GM12873 (cell line): ENCODE results near the gene TENM4.

ENCODE experiments used
- TF ChIP-seq, protein P1 (sequence below): IDR thresholded peaks from 2 replicates; pipeline ENCODE4 v1.5.1; 2012; ENCODE audit warnings: low read depth, mild to moderate bottlenecking, moderate library complexity, low read length, control low read depth; ENCODE audit not compliant: insufficient read depth; ENCODE audit errors: missing control alignments

Gene TENM4

DNA sequence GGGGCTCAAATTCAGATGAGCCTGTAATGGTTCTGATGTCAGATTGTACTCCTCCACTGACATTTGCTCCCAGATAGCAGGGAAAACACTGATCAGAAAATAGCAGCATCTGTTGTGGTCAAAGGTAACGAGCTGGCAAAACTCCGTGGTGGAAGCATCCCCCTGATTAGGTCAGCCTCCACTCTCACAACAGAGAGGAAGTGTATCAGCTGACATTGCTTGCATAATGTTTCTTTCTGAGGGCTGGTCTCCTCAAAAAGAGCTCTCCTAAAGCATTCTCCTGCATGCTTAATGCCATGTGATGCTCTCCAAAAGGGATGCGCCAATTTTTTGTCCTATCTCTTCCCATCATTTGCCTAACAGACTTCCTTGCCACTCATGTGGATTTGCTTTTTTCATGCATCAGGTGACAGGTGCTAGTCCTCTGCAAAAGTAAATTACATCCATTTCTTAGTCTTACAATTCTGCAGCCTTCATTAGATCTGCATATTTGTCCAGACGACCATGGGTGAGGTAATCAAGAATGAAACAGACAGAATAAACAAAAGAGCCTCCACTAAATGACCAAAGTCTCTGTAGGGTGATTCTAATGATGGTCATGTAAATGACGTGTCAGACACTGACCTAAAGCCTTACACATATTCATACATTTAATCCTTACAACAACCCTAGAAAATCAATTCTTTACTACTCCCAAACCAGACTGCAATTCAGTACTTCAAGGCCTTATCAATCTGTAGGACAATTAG, 6.4 kb upstream of the TENM4 start:
- TF ChIP-seq, protein P1, sequence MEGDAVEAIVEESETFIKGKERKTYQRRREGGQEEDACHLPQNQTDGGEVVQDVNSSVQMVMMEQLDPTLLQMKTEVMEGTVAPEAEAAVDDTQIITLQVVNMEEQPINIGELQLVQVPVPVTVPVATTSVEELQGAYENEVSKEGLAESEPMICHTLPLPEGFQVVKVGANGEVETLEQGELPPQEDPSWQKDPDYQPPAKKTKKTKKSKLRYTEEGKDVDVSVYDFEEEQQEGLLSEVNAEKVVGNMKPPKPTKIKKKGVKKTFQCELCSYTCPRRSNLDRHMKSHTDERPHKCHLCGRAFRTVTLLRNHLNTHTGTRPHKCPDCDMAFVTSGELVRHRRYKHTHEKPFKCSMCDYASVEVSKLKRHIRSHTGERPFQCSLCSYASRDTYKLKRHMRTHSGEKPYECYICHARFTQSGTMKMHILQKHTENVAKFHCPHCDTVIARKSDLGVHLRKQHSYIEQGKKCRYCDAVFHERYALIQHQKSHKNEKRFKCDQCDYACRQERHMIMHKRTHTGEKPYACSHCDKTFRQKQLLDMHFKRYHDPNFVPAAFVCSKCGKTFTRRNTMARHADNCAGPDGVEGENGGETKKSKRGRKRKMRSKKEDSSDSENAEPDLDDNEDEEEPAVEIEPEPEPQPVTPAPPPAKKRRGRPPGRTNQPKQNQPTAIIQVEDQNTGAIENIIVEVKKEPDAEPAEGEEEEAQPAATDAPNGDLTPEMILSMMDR, result no peak

DNA sequence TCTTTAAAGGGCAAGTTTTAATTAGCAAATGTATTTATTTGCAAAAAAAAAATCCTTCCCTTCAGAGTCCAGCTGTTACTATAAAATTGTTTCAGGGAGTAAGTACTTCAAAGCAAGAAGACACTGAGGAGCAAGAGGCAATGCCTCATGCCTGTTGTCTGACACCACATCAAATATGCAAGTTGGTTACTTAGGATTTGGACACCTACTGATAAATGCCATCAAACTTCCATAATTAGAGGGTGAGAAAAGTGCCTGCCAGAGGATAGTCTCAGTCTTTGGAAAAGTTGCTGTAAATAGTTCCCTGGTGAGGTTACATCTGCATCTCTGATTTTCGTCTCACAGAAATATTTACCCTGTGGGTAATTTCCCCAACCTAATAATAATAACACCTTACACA, 4.1 kb upstream of the TENM4 start:
- TF ChIP-seq, protein P1, result no peak

DNA sequence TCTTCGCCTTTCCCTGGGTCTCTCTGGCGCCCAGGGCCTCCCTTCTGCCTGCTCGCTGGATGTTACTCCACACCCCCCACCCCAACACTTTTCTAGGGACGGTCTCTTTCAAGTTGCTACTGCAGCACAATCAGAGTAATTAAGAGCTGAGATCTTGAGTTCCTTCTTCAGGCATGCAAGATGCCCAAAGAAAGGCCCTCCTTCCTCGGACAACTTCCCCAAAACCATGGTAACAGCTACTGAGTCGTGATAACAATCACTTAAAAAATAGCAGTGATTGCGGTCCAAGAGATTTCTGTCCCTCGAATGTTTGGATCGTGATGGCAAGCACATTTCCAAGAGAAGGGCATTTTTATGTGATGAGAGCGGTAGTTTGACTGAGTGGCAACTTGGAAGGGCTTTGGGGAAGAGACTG, 638 bp upstream of the TENM4 start:
- TF ChIP-seq, protein P1, result no peak

DNA sequence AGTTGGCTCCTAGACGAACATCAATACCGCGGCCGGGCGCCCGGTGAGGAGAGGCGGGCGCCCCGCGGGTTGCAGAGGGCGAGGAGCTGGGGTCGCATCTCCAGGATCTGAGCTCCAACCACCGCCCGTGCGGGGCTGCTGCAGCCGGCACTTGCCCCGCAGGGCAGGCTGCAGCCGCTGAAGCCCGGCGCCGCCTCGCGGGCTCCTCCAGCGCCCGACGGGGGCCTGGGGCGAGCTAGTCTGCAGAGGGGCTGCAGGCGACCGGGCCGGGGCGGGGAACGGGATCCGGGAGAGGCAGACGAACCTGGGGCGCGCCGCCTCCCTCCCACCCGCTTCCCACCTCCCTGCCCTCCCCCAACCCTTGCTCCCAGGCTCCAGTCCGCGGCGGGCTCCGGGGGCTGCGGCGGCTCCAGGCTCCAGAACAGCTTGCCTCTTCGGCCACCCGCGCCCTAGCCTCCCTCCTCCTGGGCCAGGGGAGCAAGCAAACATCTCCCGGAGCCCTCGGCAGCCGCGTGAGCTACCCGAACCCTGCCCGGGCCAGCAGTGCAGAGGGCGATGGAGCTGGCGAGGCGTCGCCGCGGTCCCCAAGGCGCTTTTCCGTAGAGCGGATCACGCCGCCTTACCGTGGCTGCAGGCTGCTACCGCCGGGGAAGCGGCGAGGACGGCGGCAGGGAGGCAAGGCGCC, 802 bp downstream of the TENM4 start:
- TF ChIP-seq, protein P1, result peak; percentile 7

DNA sequence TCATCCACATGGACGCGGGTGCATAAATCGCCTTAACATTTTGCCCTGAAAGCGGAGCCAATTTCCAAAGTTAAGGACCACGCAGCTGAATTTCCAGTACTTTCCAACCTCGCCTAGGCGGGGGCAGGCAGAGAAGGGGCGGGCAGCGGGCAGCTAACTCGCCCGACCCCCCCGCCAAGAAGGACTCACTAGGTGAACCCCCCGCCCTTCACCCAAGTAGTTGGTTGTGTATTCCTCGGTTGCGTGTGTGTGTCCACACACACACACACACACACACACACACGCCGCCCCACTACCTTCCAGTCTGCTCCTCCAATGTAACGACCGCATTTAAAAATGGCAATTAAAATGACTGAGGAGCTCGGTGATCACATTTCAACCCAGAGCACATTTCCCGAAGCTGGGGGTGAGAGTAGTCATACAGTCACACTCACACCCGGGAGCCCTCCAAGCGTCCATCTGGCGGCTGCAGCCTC, 1.4 kb downstream of the TENM4 start:
- TF ChIP-seq, protein P1, result no peak

DNA sequence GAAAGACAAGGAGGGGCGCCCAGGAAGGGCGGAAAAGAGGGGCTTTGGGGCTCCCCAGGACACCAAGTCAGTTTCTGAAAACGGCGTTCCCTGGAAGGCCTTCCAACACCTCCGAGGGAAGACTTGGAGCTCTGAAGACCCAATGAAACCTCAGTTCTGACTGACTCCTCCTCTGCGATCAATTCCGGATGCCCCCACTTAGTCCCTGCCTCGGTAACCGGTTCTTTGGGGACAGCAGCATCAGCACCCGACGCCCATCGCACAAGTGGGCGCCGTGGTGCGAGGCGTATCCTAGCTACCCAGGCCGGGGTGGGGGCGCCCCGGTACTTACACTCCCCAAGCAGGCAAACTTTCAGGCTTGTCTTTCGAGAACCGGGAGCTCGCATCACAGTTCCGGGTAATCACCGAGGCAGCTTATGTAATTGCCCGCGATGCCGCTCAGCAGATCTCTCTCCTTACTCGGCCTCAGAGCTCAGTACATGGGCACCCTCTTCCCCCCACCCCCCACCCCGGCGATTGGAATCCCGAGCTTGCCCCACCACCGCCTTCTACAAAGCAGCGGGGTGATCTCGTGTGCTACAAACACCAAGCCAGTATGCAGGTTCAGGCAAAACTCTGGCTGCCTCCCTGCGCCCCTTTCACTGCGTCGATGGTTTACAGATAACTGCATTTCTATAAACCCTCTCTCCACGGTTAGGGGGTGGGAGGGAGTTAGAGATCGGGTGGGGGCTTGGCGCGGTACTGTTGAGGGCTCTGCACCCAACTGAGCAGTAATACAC, 2.0 kb downstream of the TENM4 start:
- TF ChIP-seq, protein P1, result no peak
